Measurements from ENCODE around the gene CDKN2AIPNL. TPM values are rescaled to one million over a fixed set of nuclear protein-coding genes. Genes with fewer than 3 reads are reported as not detected.

Gene CDKN2AIPNL
- total RNA-seq, 4 donors from 2014 or later = 12.3 to 18.9 (median 15.1) TPM

- 83 to 86% methylated on average over 3 of the region's 3 CpGs for WGBS, 2 donors
- no peak overlapping the region for H3K4me3 ChIP-seq (ENCODE audit: low read depth, poor library complexity, severe bottlenecking)
- intact Hi-C loops (cut with DNase I; ENCODE audit: low total_unique reads) = no loop called here
- TF ChIP-seq CTCF (IDR thresholded peaks at IDR 0.05) (no peak), POLR2A (IDR thresholded peaks at IDR 0.05) (no peak)
- no peak for DNase-seq (ENCODE audit: low spot score in 2 of 2)
Observed at GRCh38 chr5:134457801-134458200, 46.1 kb upstream of the CDKN2AIPNL start.

GRCh38 chr5:134456825-134457224 is 45.1 kb upstream of the CDKN2AIPNL start:
- no peak for DNase-seq (ENCODE audit: low spot score in 2 of 2)
- H3K4me3 ChIP-seq (ENCODE audit: low read depth, poor library complexity, severe bottlenecking) = no peak overlapping the region
- 64 to 76% methylated on average over 4 of the region's 4 CpGs for WGBS, 2 donors
- intact Hi-C loops (cut with DNase I; ENCODE audit: low total_unique reads) = no loop called here
- TF ChIP-seq POLR2A (IDR thresholded peaks at IDR 0.05) (no peak), CTCF (IDR thresholded peaks at IDR 0.05) (no peak)

GRCh38 chr5:134455466-134455865 is 43.8 kb upstream of the CDKN2AIPNL start:
- TF ChIP-seq POLR2A (IDR thresholded peaks at IDR 0.05) (no peak), CTCF (IDR thresholded peaks at IDR 0.05) (no peak)
- no peak overlapping the region for H3K4me3 ChIP-seq (ENCODE audit: low read depth, poor library complexity, severe bottlenecking)
- intact Hi-C loops (cut with DNase I; ENCODE audit: low total_unique reads) = no loop called here
- no peak for DNase-seq (ENCODE audit: low spot score in 2 of 2)
- 95 to 96% methylated on average over 8 of the region's 8 CpGs for WGBS, 2 donors

- no peak for TF ChIP-seq CTCF (IDR thresholded peaks at IDR 0.05)
- no peak for TF ChIP-seq POLR2A (IDR thresholded peaks at IDR 0.05)
- WGBS, 2 donors = 79 to 84% methylated on average over 2 of the region's 2 CpGs
- DNase-seq (ENCODE audit: low spot score in 2 of 2) = no peak
- intact Hi-C loops (cut with DNase I; ENCODE audit: low total_unique reads) = no loop called here
- no peak overlapping the region for H3K4me3 ChIP-seq (ENCODE audit: low read depth, poor library complexity, severe bottlenecking)
Observed at GRCh38 chr5:134453016-134453415, 41.3 kb upstream of the CDKN2AIPNL start.

GRCh38 chr5:134451936-134452505 is 40.3 kb upstream of the CDKN2AIPNL start:
- WGBS, 2 donors = 71 to 72% methylated on average over 1 of the region's 1 CpG
- TF ChIP-seq POLR2A (IDR thresholded peaks at IDR 0.05) (no peak), CTCF (IDR thresholded peaks at IDR 0.05) (no peak)
- peak in 1 of 2 donors; percentile 74 for DNase-seq (ENCODE audit: low spot score in 2 of 2)
- no peak overlapping the region for H3K4me3 ChIP-seq (ENCODE audit: low read depth, poor library complexity, severe bottlenecking)
- intact Hi-C loops (cut with DNase I; ENCODE audit: low total_unique reads) = no loop called here
